GM12878 (cell line): ENCODE results near the gene BAAT. TPM values are rescaled to one million over a fixed set of nuclear protein-coding genes. Genes with fewer than 3 reads are reported as not detected.

Experiments used
- ATAC-seq: fragments of 200-7000 bp; cut with Tn5 transposase; 3 replicates; pipeline ENCODE4 v1.9.1; 2020; ENCODE audit warnings: mild to moderate bottlenecking, moderate library complexity
- BruUV-seq: library from RNA; stranded (reverse); fragments of 400-500 nt; replicated peaks from 2 replicates; lab custom pipeline; 2021; lab: Mats Ljungman, UMichigan
- CTCF ChIA-PET: fragments of 300-600 bp; sonication (Branson Sonifier 250); formaldehyde crosslinking; extraction: SDS; loops from one replicate; lab custom pipeline; 2021; ENCODE audit warnings: inconsistent platforms; lab: Yijun Ruan, JAX
- POLR2A ChIA-PET: fragments of 350-600 bp; formaldehyde crosslinking; extraction: SDS; loops from one replicate; lab custom pipeline; 2021; ENCODE audit warnings: inconsistent platforms; lab: Charles Lee
- RAD21 ChIA-PET: fragments of 300-600 bp; sonication (Branson Sonifier 250); formaldehyde crosslinking; loops from one replicate; lab custom pipeline; 2023; ENCODE audit warnings: antibody characterized with exemption; ENCODE audit not compliant: unreplicated experiment; lab: Charles Lee
- SMC1A ChIA-PET: fragments of 300-600 bp; sonication (Branson Sonifier 250); formaldehyde crosslinking; loops from one replicate; lab custom pipeline; 2023; ENCODE audit not compliant: unreplicated experiment, uncharacterized antibody; lab: Charles Lee
- DNase-seq: peaks from one replicate; pipeline ENCODE4 v3.0.0-alpha.2; 2011; ENCODE audit warnings: low read depth, low spot score
- FAIRE-seq: peaks from 3 replicates; lab custom pipeline; 2011; peaks lifted over from hg19 to GRCh38; lab: Jason Lieb, UNC
- H2AFZ ChIP-seq: 2 replicates; pipeline ENCODE4 v1.6.0; 2011; ENCODE audit warnings: low read depth, low read length, control low read depth; ENCODE audit not compliant: control insufficient read depth
- H3K27ac ChIP-seq: 2 replicates; pipeline ENCODE4 v1.5.1; 2011; ENCODE audit warnings: control low read depth; ENCODE audit not compliant: control insufficient read depth, insufficient read depth
- H3K27me3 ChIP-seq, 2 experiments: replicated peaks in 1 of 2; 2 replicates each; pipeline versions ENCODE4 v1.6.0 to v1.6.1; 2011; ENCODE audit warnings: low read length in 1 of 2; ENCODE audit not compliant: control insufficient read depth in 2 of 2, insufficient read depth in 2 of 2
- H3K36me3 ChIP-seq, 2 experiments: 2 replicates each; pipeline ENCODE4 v1.5.1; 2011; ENCODE audit warnings: low read length in 1 of 2; ENCODE audit not compliant: control insufficient read depth in 2 of 2, insufficient read depth in 2 of 2
- H3K4me1 ChIP-seq: 2 replicates; pipeline ENCODE4 v1.6.1; 2011; ENCODE audit warnings: mild to moderate bottlenecking, low read length, moderate library complexity, mixed read lengths; ENCODE audit not compliant: control insufficient read depth, insufficient read depth
- H3K4me2 ChIP-seq: 2 replicates; pipeline ENCODE4 v1.6.0; 2011; ENCODE audit warnings: control low read depth; ENCODE audit not compliant: control insufficient read depth, insufficient read depth
- H3K4me3 ChIP-seq: fragments of 200-600 bp; sonication (generic); 2 replicates; pipeline ENCODE4 v1.5.1; 2016
- H3K79me2 ChIP-seq: 2 replicates; pipeline ENCODE4 v1.6.0; 2011; ENCODE audit warnings: low read length; ENCODE audit not compliant: control insufficient read depth, insufficient read depth
- H3K9ac ChIP-seq: 2 replicates; pipeline ENCODE4 v1.8.0; 2011; ENCODE audit warnings: low read length, control low read depth, mixed read lengths; ENCODE audit not compliant: control insufficient read depth, insufficient read depth
- H3K9me3 ChIP-seq: replicated peaks from 3 replicates; pipeline ENCODE4 v1.5.1; 2011; ENCODE audit warnings: mild to moderate bottlenecking, low read length; ENCODE audit not compliant: control insufficient read depth, insufficient read depth
- H4K20me1 ChIP-seq: 2 replicates; pipeline ENCODE4 v1.6.0; 2011; ENCODE audit not compliant: control insufficient read depth, insufficient read depth
- E4F1 ChIP-seq: fragments of 450-650 bp; IDR thresholded peaks from 2 replicates; pipeline ENCODE4 v1.6.1; 2018; ENCODE audit warnings: borderline replicate concordance, mild to moderate bottlenecking; ENCODE audit not compliant: partially characterized antibody
- MTA3 ChIP-seq: IDR thresholded peaks from 2 replicates; pipeline ENCODE4 v1.6.1; 2012; ENCODE audit warnings: low read length, inconsistent platforms, borderline replicate concordance
- NR2F1 ChIP-seq: fragments of 450-650 bp; conservative IDR thresholded peaks from 2 replicates; pipeline ENCODE4 v1.6.1; 2017; ENCODE audit warnings: mild to moderate bottlenecking
- RAD21 ChIP-seq: IDR thresholded peaks from 2 replicates; pipeline ENCODE4 v1.6.1; 2011; ENCODE audit warnings: mild to moderate bottlenecking, low read depth, low read length, moderate library complexity; ENCODE audit not compliant: insufficient read depth
- SREBF1 ChIP-seq: IDR thresholded peaks from 2 replicates; pipeline ENCODE4 v1.6.1; 2012; ENCODE audit warnings: mild to moderate bottlenecking, low read length
- ZBTB33 ChIP-seq: fragments of 450-650 bp; IDR thresholded peaks from 2 replicates; pipeline ENCODE4 v1.6.1; 2017; ENCODE audit warnings: mild to moderate bottlenecking
- WGBS: methylation state at CpG from one replicate; pipeline ENCODE4 v1.1.6; 2016; ENCODE audit warnings: low lambda C conversion rate; ENCODE audit not compliant: insufficient replicate concordance, insufficient coverage; ENCODE audit errors: missing lambda C conversion rate; 5-methylcytosine and 5-hydroxymethylcytosine counted together
- in situ Hi-C: fragments of 300-500 bp; cut with MboI; formaldehyde crosslinking; loops from 9 replicates; pipeline ENCODE4 v1.14.3; 2018; ENCODE audit warnings: mixed read lengths
- intact Hi-C: fragments of 100-400 bp; cut with micrococcal nuclease; formaldehyde crosslinking; loops from one replicate; pipeline ENCODE4 v1.14.2; 2022; ENCODE audit not compliant: unreplicated experiment
- polyA plus RNA-seq, 11 experiments: library from polyadenylated mRNA; depleted of rRNA in 4 of 11; unstranded in 6 of 11; stranded (reverse) in 5 of 11; fragments of >200 nt; fragmentation: Nextera tagmentation in 4 of 11; fragmentation: Illumina TruSeq in 1 of 11; extraction: Ambion mirVana in 4 of 11; extraction: Trizol in 1 of 11; gene quantifications; 1 replicate in 1 of 11; 2 replicates in 10 of 11; pipeline versions ENCODE4 v1.2.1 to v1.2.3, GENCODE V29; 2011 to 2016; ENCODE audit warnings: inconsistent platforms in 2 of 11, missing spikeins in 2 of 11, low read depth in 1 of 11
- total RNA-seq, 4 experiments: library from RNA; depleted of rRNA in 3 of 4; stranded (reverse); fragments of >200 nt in 3 of 4; fragmentation: Illumina TruSeq in 1 of 4; extraction: Trizol in 1 of 4; gene quantifications; 2 replicates each; pipeline versions ENCODE4 v1.2.1 to v1.2.3, GENCODE V29; 2013 to 2021
- TF ChIP-seq, protein P1 (sequence below): fragments of 450-650 bp; IDR thresholded peaks from 2 replicates; pipeline ENCODE4 v1.6.1; 2016; ENCODE audit warnings: mild to moderate bottlenecking

Gene BAAT
- total and polyA plus RNA-seq, 10 of the 15 experiments (the other 5 are each of a cell fraction or from before 2014, with no cell fraction given), result 0.02 to 0.26 (median 0.06) TPM; not detected in 2

GRCh38 chr9:101315112-101315450 lies 69.7 kb downstream of the BAAT start (continued):
- TF ChIP-seq E4F1, result no peak
- TF ChIP-seq, protein P1, sequence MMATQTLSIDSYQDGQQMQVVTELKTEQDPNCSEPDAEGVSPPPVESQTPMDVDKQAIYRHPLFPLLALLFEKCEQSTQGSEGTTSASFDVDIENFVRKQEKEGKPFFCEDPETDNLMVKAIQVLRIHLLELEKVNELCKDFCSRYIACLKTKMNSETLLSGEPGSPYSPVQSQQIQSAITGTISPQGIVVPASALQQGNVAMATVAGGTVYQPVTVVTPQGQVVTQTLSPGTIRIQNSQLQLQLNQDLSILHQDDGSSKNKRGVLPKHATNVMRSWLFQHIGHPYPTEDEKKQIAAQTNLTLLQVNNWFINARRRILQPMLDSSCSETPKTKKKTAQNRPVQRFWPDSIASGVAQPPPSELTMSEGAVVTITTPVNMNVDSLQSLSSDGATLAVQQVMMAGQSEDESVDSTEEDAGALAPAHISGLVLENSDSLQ, result no peak
- TF ChIP-seq, all 136 proteins: peak for 0

DNA sequence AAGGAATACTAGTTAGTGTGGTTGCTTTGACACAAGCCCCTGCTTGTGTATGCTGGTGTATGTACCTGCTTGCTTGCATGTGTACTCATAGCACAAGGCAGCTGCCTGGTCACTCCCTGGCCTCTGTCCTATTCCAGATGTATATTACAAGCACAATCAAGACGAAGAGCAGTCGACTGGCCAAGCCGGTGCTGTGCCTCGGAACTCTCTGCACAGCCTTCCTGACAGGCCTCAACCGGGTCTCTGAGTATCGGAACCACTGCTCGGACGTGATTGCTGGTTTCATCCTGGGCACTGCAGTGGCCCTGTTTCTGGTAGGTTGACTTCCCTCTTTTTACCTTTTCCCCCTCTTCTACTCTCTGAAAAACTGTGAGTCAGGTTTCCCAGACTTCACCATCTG lies 72.1 kb downstream of the BAAT start:
- no peak for DNase-seq
- Histone ChIP-seq H3K4me2 (no peak overlapping the region), H3K79me2 (no peaks in the 10 kb centered on the region), H3K36me3 (no peaks in the 10 kb centered on the region), H3K9me3 (no peaks in the 10 kb centered on the region), H4K20me1 (no peaks in the 10 kb centered on the region), H3K27me3 (no peaks in the 10 kb centered on the region), H2AFZ (no peak overlapping the region), H3K27ac (no peak overlapping the region), H3K9ac (no peak overlapping the region), H3K4me3 (no peak overlapping the region), H3K4me1 (no peaks in the 10 kb centered on the region)
- intact Hi-C loops, result no loop called here
- in situ Hi-C loops, result no loop called here
- CTCF ChIA-PET, result interaction anchor here (0.9 to 4.8 kb wide), 16 partner anchors 12 to 1090 kb away, joined by 3 to 56 read pairs (median 6); no protein-coding TSS in a partner anchor
- FAIRE-seq, result no peak
- 49% methylated on average over 8 of the region's 8 CpGs for WGBS
- TF ChIP-seq SREBF1 (no peak), NR2F1 (no peak), RAD21 (no peak), MTA3 (no peak), ZBTB33 (no peak)
- POLR2A ChIA-PET, result no interaction called here
- BruUV-seq, result no TSS peak
- no peak for ATAC-seq
- SMC1A ChIA-PET, result interaction anchor here (0.9 to 2.5 kb wide), 5 partner anchors 194 to 712 kb away, joined by 3 to 18 read pairs (median 12); no protein-coding TSS in a partner anchor
- RAD21 ChIA-PET, result interaction anchor here (0.9 to 1.5 kb wide), 4 partner anchors 54 to 611 kb away, joined by 4 to 8 read pairs (median 8); no protein-coding TSS in a partner anchor
